ENCODE measurements around the gene MYOM1.

Gene MYOM1

GRCh38 chr18:3111523-3112240, 108.1 kb downstream of the MYOM1 start:
- Histone ChIP-seq H3F3A (ENCODE audit: control insufficient read depth, insufficient read depth) (no peaks in the 10 kb centered on the region), H3K4me3 (ENCODE audit: low read length) (no peak overlapping the region), H3K4me2 (ENCODE audit: low read length) (no peak overlapping the region), H3K27me3 (ENCODE audit: control insufficient read depth, low read length) (0 out of 2 replicates have a peak, but pooled peaks cover 2% of the 10 kb centered on the region), H3K4me1 (ENCODE audit: control insufficient read depth, low read length) (no peaks in the 10 kb centered on the region), H4K20me1 (ENCODE audit: control insufficient read depth, insufficient read depth, low read depth, low read length) (no peaks in the 10 kb centered on the region), H3K9me3 (ENCODE audit: control insufficient read depth, insufficient read depth, low read length) (no peaks in the 10 kb centered on the region), H3K9me2 (replicated peaks; ENCODE audit: control insufficient read depth, low read length) (no peaks in the 10 kb centered on the region), H3K27ac (ENCODE audit: low read depth, low read length) (no peak overlapping the region), H3K79me2 (ENCODE audit: control insufficient read depth, low read length) (no peaks in the 10 kb centered on the region), H3K36me3 (ENCODE audit: control insufficient read depth, low read length) (no peaks in the 10 kb centered on the region)
- TF ChIP-seq CTCF (IDR thresholded peaks at IDR 0.05; ENCODE audit: low read depth, low read length, poor library complexity, severe bottlenecking): no peak
- TF ChIP-seq EZH2phosphoT487 (IDR thresholded peaks at IDR 0.05; ENCODE audit: borderline replicate concordance, low read length): no peak

GRCh38 chr18:3110034-3110752, 109.6 kb downstream of the MYOM1 start:
- TF ChIP-seq EZH2phosphoT487 (IDR thresholded peaks at IDR 0.05; ENCODE audit: borderline replicate concordance, low read length) (no peak), CTCF (IDR thresholded peaks at IDR 0.05; ENCODE audit: low read depth, low read length, poor library complexity, severe bottlenecking) (no peak)
- no peaks in the 10 kb centered on the region for H3K9me2 ChIP-seq (replicated peaks; ENCODE audit: control insufficient read depth, low read length)
- H3K4me3 ChIP-seq (ENCODE audit: low read length): no peak overlapping the region
- H3K9me3 ChIP-seq (ENCODE audit: control insufficient read depth, insufficient read depth, low read length): no peaks in the 10 kb centered on the region
- no peaks in the 10 kb centered on the region for H3K4me1 ChIP-seq (ENCODE audit: control insufficient read depth, low read length)
- H3F3A ChIP-seq (ENCODE audit: control insufficient read depth, insufficient read depth): no peaks in the 10 kb centered on the region
- no peak overlapping the region for H3K27ac ChIP-seq (ENCODE audit: low read depth, low read length)
- no peaks in the 10 kb centered on the region for H3K36me3 ChIP-seq (ENCODE audit: control insufficient read depth, low read length)
- H3K4me2 ChIP-seq (ENCODE audit: low read length): no peak overlapping the region
- no peaks in the 10 kb centered on the region for H3K79me2 ChIP-seq (ENCODE audit: control insufficient read depth, low read length)
- 0 out of 2 replicates have a peak, but pooled peaks cover 2% of the 10 kb centered on the region for H3K27me3 ChIP-seq (ENCODE audit: control insufficient read depth, low read length)
- no peaks in the 10 kb centered on the region for H4K20me1 ChIP-seq (ENCODE audit: control insufficient read depth, insufficient read depth, low read depth, low read length)

- Histone ChIP-seq H3K27me3 (ENCODE audit: control insufficient read depth, low read length) (0 out of 2 replicates have a peak, but pooled peaks cover 2% of the 10 kb centered on the region), H3K9me2 (replicated peaks; ENCODE audit: control insufficient read depth, low read length) (no peaks in the 10 kb centered on the region), H3K4me1 (ENCODE audit: control insufficient read depth, low read length) (no peaks in the 10 kb centered on the region), H3K4me2 (ENCODE audit: low read length) (no peak overlapping the region), H3F3A (ENCODE audit: control insufficient read depth, insufficient read depth) (no peaks in the 10 kb centered on the region), H3K9me3 (ENCODE audit: control insufficient read depth, insufficient read depth, low read length) (no peaks in the 10 kb centered on the region), H3K36me3 (ENCODE audit: control insufficient read depth, low read length) (no peaks in the 10 kb centered on the region), H4K20me1 (ENCODE audit: control insufficient read depth, insufficient read depth, low read depth, low read length) (no peaks in the 10 kb centered on the region), H3K79me2 (ENCODE audit: control insufficient read depth, low read length) (no peaks in the 10 kb centered on the region), H3K27ac (ENCODE audit: low read depth, low read length) (no peak overlapping the region), H3K4me3 (ENCODE audit: low read length) (no peak overlapping the region)
- no peak for TF ChIP-seq CTCF (IDR thresholded peaks at IDR 0.05; ENCODE audit: low read depth, low read length, poor library complexity, severe bottlenecking)
- TF ChIP-seq EZH2phosphoT487 (IDR thresholded peaks at IDR 0.05; ENCODE audit: borderline replicate concordance, low read length): no peak
Measured at GRCh38 chr18:3107740-3108151, 112.0 kb downstream of the MYOM1 start.

All from DOHH2 (cell line).